AG08395 (cell line): Measurements from ENCODE around the gene P3H2.
A peak's percentile ranks its signal among the peaks of the same experiment; 100 is the strongest.

Experiments
- DNase-seq: peaks from one replicate; pipeline ENCODE4 v3.0.0; 2012; ENCODE audit warnings: mixed read lengths, low spot score

P3H2 gene

GRCh38 chr3:190125436-190126068, 4.9 kb upstream of the P3H2 start:
- DNase-seq, result no peak

- no peak for DNase-seq
Measured at GRCh38 chr3:190124067-190124466, 3.4 kb upstream of the P3H2 start.

- peak; percentile 14 for DNase-seq
Measured at GRCh38 chr3:190122198-190122771, 1.6 kb upstream of the P3H2 start.

GRCh38 chr3:190121383-190121782, 686 bp upstream of the P3H2 start:
- no peak for DNase-seq

GRCh38 chr3:190121061-190121377, 322 bp upstream of the P3H2 start:
- no peak for DNase-seq

- no peak for DNase-seq
Measured at GRCh38 chr3:190119461-190120268, 1.0 kb downstream of the P3H2 start.

- DNase-seq, result no peak
Measured at GRCh38 chr3:190118438-190118837, 2.3 kb downstream of the P3H2 start.

- no peak for DNase-seq
Measured at GRCh38 chr3:190117981-190118380, 2.7 kb downstream of the P3H2 start.

GRCh38 chr3:190116551-190117067, 4.1 kb downstream of the P3H2 start:
- DNase-seq, result peak; percentile 41

GRCh38 chr3:190110826-190111225, 9.9 kb downstream of the P3H2 start:
- no peak for DNase-seq

GRCh38 chr3:190109441-190109840, 11.3 kb downstream of the P3H2 start:
- no peak for DNase-seq

- DNase-seq, result peak; percentile 15
Measured at GRCh38 chr3:190108804-190109203, 11.9 kb downstream of the P3H2 start.

- DNase-seq, result no peak
Measured at GRCh38 chr3:190105876-190106275, 14.8 kb downstream of the P3H2 start.

- DNase-seq, result peak; percentile 12
Measured at GRCh38 chr3:190101320-190102011, 19.2 kb downstream of the P3H2 start.

- no peak for DNase-seq
Measured at GRCh38 chr3:190099099-190099498, 21.6 kb downstream of the P3H2 start.

- DNase-seq, result no peak
Measured at GRCh38 chr3:190097617-190098016, 23.1 kb downstream of the P3H2 start.

GRCh38 chr3:190097025-190097424, 23.7 kb downstream of the P3H2 start:
- DNase-seq, result no peak

GRCh38 chr3:190096345-190096744, 24.4 kb downstream of the P3H2 start:
- DNase-seq, result no peak

- DNase-seq, result peak; percentile 35
Measured at GRCh38 chr3:190094160-190094718, 26.5 kb downstream of the P3H2 start.

GRCh38 chr3:190092250-190092649, 28.4 kb downstream of the P3H2 start:
- DNase-seq, result peak; percentile 72

- no peak for DNase-seq
Measured at GRCh38 chr3:190089711-190090110, 31.0 kb downstream of the P3H2 start.

- DNase-seq, result no peak
Measured at GRCh38 chr3:190088890-190089289, 31.8 kb downstream of the P3H2 start.
